ENCODE data around the gene F13A1.
A peak's percentile ranks its signal among the peaks of the same experiment; 100 is the strongest.

Gene F13A1

DNA sequence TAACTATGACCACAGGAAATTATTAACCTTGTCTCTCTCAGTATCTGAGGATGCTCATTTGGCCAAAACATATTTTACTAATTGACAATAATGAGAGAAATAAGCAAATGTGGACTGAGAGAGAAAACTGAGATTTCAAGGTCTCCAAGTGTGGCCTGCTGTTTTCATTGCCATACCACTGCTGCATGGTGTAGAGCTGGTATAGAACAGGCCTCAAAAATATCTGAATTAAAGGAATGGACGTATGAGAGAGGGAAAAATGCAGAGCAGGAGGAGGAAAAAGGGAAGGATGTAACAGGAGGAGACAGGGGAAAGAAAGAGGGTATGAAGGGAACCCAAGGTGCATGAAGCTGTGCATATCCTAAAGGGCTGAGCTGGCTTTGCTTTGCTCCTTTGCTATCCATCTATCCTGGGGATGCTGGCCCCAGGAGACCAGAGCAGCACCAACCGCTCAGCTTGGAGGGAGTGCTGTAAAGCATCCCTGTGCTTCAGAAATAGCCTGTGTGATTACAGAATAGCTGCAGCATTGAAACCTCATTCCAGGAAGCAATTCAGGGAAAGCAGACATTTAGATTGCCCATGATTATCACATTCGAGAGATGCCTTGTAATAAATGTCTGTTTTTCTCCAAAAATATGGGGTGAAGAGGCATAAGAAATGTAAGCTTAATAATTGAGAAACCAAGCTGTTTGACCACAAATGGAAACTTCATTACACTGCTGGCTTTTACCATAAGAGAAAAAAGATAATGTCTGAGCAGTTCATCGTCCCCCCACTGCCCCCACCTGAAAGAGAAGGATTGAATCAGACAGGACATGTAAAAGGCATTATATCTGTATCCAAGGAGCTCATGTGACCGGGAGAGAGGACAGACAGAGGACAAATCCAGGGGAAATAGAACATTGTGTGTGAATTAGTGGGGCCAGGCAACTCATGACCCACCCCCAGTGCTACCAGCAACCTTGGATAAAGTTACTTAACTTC is 80.6 kb downstream of the F13A1 start:
- DNase-seq, result no peak

DNA sequence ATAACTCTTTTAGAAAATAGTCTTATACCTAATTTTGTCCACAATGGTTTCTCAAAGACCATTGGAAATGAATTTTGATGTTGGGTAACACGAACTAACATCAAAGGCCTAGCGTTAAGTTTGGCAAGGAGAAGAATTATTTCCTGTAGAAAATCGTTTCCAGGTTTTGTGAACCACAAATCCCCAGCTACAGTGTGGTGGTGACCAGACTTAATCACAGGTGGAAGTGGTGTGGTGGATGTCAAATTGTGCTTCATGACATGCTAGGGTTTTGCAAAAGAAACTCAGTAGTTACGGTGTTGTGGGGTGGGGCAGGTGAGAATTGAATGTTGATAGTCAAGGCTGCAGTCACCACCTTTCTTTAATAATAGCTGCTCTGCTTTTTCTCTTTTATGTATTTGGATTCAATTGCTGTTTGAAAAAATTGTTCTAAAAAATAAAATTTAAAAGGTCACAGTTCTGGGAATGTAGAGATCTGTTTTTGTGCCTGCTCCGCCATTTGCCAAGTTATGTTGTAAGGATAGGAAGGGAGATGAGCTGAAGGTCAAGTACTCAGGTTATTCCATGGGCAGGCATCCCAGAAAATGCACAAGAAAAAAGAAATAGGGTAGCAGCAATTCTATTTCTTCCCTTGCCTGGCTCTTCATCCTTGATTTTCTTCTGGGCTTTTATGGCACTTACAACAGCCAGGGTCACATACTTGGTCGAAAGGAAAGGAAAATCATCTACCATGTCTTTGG is 83.6 kb downstream of the F13A1 start:
- DNase-seq, result no peak

DNA sequence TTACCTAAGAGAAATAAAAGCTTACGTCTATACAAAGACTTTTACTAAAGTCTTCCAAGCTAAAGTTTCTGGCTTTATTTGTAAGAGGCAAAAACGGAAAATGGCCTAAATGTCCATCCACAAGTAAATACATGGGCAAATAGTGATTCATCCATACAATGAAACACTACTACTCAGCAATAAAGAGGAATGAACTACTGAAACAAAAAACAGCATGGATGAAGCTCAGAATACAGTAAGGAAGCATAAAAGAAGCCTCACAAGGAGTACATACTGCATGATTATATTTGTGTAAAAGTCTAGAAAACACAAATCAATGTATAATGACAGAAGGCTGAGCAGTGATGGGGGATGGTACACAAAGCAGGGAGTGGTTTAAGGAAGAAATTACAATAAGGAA is 84.7 kb downstream of the F13A1 start:
- no peak for DNase-seq

DNA sequence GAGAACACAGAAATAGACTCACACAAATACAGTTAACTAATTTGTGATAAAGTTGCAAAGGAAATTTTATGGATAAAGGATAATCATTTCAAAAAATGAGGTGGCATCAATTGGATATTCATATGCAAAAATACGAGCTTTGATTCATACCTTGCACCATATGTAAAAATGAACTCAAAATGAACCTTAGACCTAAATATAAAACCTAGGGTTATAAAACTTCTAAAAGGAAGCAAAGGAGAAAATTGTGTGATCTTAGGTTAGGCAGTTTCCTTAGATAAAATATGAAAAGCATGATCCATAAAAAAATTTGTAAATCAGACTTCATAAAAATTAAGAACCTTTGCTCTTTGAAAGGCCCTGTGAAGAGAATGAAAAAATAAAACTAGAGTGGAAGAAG is 85.5 kb downstream of the F13A1 start:
- no peak for DNase-seq

DNA sequence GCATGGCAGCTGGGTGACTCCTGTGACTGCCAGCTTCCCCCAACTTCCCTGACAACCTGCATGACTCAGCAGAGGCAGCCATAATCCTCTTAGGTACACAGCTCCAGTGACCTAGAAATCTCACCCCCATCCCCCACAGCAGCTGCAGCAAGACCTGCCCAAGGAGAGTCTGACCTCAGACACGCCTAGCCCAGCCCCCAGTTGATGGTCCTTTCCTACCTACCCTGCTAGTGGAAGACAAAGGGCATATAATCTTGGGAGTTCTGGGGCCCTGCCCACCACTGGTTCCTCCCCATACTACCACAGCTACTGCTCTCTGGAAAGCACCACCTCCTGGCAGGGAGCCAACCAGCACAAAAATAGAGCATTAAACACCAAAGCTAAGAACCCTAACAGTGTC is 90.2 kb downstream of the F13A1 start:
- DNase-seq, result peak; percentile 80

- no peak for DNase-seq
These were observed 92.6 kb downstream of the F13A1 start for GRCh38 chr6:6227896-6228295.

- DNase-seq, result peak; percentile 72
These were observed 94.5 kb downstream of the F13A1 start for GRCh38 chr6:6225885-6226529.

DNA sequence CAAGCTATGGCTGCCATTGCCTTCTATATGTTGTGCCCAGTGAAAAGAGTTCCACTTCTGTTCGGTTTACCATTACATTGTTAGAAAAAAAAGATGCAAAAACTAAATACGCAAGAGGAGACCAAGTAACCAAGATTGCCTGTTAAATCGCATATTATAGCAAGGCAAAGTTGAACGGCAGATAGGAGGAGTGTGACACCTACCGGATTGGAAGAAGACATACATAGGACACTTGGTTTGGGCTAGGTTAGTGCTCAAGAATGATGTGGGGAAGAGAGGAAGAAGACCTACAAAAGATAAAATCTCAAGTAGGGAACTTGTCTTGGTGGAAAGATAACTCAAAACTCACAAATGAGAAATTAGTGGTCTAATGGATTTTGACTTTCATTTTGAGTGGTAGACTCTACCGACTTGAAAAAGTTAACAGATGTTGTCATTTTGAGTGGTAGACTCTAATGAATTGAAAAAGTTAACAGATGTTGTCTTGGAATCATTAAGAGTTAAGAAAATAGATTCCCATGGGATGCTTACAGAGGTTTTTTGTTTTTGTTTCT is 95.5 kb downstream of the F13A1 start:
- DNase-seq, result no peak

GRCh38 chr6:6221787-6222535 is 98.5 kb downstream of the F13A1 start:
- peak; percentile 35 for DNase-seq

GRCh38 chr6:6220718-6221117 is 99.7 kb downstream of the F13A1 start:
- no peak for DNase-seq

- no peak for DNase-seq
These were observed 100.7 kb downstream of the F13A1 start for GRCh38 chr6:6219716-6220115.

DNA sequence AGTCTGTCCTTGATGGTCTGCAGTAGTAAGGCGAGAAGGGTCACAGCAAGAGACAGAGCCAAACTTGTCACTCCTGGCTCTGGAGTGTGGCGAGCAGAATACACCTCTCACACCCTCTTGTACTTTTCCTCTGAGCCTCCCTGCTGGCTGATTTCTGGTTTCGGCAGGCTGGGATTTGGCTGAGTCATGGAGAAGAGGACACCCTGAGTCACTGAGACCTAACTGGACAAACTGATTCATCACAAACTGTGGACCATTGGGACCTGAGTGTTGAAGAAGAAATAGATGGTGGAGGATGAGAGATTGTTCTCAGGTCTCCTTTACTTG is 101.7 kb downstream of the F13A1 start:
- no peak for DNase-seq

- DNase-seq, result no peak
These were observed 102.4 kb downstream of the F13A1 start for GRCh38 chr6:6217855-6218758.

DNA sequence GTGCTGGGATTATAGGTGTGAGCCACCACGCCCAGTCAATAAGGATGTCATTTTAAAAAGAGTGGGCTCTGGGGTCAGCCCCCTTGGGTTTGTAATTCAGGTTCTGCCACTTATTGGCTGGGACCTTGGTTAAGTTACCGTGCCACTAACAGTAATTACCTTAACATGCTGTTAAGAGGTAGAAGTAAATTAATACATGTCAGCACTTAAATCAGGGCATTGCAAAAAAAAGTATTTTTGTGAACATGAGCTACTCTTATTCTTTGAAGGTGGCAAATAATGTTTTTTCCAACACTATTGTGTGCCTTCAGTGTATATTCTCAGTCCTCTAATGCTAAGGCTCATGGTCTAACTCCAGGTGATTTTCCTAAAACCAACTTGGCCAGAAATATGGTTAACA is 109.5 kb downstream of the F13A1 start:
- DNase-seq, result no peak

DNA sequence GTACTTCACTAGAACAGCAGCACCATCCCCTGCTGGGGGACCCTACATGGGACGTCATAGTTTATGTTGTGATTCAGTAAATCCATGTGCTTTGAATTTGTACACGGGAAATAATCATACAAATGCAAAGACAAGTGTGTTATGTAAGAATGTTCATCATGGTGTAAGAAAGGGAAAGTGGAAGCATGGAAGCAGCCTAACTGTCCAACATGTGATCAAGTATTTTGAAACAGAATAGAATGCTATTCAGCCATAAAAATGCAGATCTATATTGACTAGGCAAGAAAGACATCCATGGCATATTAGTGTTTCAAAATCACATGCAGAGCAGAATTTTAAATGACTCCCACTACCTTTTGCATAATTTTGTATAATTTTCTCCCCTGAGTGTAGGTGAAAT is 117.6 kb downstream of the F13A1 start:
- no peak for DNase-seq

DNA sequence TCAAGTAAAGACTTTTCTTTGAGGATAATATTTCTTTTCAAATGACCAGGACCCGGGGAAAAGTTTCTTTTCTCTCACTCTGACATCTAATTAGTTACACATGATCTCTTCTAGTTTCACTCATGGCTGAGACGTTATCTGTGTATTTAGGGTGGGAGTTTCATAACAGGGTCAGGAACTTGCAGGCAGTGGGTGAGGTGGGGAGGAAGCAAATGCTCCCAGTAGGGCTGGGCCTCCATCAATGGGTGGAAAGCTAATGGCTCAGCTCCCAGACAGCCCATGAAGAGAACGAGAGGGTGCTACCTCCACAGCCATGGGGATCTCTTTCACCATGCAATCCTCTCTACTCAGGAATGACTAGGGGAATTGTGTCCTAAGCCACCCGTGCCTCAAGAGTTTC is 119.3 kb downstream of the F13A1 start:
- DNase-seq, result peak; percentile 16

- no peak for DNase-seq
These were observed 120.8 kb downstream of the F13A1 start for GRCh38 chr6:6199678-6200077.

- DNase-seq, result no peak
These were observed 123.7 kb downstream of the F13A1 start for GRCh38 chr6:6196762-6197161.

GRCh38 chr6:6195080-6195479 is 125.4 kb downstream of the F13A1 start:
- DNase-seq, result no peak

GRCh38 chr6:6193221-6193745 is 127.2 kb downstream of the F13A1 start:
- DNase-seq, result no peak

DNA sequence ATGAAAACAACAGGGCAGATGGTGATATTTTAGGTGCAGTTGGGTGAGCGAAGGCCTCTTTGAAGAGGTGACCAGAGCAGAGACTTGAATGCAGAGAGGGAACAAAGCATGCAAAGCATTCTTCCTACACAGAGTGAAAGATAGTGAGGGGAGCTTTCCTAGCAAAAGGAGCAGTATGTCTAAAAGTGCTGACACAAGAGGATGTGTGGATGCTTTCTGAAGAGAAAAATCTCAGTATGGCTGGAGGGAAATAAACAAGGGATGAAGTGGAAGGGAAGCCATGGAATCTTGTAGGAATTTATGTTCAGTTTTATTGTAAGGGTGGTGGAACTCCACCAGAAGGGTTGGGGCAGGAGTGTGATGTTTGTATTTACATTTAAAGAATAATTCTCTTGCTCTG is 128.6 kb downstream of the F13A1 start:
- DNase-seq, result no peak

Measured in NCI-H2029 (cell line).